ENCODE measurements around the gene TMTC3.

Gene TMTC3

GRCh38 chr12:88228720-88229119, 86.6 kb downstream of the TMTC3 start:
- no peak for DNase-seq

- no peak for DNase-seq
Measured at GRCh38 chr12:88230271-88230670, 88.2 kb downstream of the TMTC3 start.

- DNase-seq = no peak
Measured at GRCh38 chr12:88235183-88235833, 93.2 kb downstream of the TMTC3 start.

GRCh38 chr12:88237954-88238353, 95.8 kb downstream of the TMTC3 start:
- no peak for DNase-seq

GRCh38 chr12:88238406-88238805, 96.3 kb downstream of the TMTC3 start:
- no peak for DNase-seq

- no peak for DNase-seq
Measured at GRCh38 chr12:88241862-88242570, 99.9 kb downstream of the TMTC3 start.

GRCh38 chr12:88242571-88242925, 100.4 kb downstream of the TMTC3 start:
- DNase-seq = no peak

- DNase-seq = no peak
Measured at GRCh38 chr12:88242939-88243338, 100.8 kb downstream of the TMTC3 start.

- DNase-seq = no peak
Measured at GRCh38 chr12:88243982-88244381, 101.9 kb downstream of the TMTC3 start.

- DNase-seq = no peak
Measured at GRCh38 chr12:88245905-88246304, 103.8 kb downstream of the TMTC3 start.

GRCh38 chr12:88247241-88247643, 105.1 kb downstream of the TMTC3 start:
- DNase-seq = no peak

GRCh38 chr12:88248606-88249005, 106.5 kb downstream of the TMTC3 start:
- DNase-seq = no peak
